Retina (tissue), 1 donor: ENCODE results near the gene CYB561A3.

ENCODE experiments used
- DNase-seq: peaks from one replicate; pipeline ENCODE4 v3.0.0-alpha.2; 2016

The CYB561A3 gene

DNA sequence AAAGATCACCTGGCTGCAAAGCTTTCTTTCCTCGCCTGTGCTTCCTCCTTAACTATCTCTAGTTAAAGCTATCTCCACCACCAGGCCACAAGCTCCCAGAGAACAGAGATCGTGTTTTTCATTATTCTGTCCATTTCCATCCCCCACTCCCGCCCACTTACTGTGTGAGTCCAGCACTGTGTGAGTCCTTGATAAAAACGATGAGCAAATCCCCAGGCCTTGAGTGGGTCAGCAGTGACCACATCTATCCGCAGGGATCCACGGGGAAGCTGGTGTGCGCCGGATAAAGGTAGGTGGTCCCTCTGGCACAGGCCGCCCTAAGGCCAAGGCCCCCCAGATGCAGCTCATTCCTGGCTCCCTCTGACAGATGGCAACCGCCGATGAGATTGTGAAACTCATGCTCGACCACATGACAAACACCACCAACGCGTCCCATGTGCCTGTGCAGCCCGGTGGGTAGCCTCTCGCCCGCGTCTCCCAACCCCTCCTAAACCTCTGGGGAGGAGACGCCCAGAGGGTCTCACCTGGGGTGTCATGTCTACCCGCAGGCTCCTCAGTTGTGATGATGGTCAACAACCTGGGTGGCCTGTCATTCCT lies 19.4 kb downstream of the CYB561A3 start:
- DNase-seq = no peak

DNA sequence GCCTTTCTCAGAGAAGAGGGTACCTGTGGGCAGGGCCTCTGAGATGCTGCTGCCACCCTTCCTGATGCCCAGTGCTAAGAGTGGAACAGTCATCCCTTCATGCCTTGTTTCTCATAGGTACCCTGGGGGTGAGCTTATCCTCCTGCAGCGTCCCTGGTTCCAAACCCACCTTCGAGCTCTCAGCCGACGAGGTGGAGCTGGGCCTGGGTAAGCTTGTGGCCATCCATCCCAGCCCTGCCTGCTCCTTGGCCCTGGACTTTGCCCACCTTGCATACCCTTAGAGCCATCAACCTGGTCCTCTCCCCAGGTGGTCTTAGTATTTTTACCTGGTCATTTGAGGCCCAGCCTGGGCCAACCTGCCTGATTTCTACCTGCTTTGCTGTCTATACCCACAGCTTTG lies 20.0 kb downstream of the CYB561A3 start:
- no peak for DNase-seq

DNA sequence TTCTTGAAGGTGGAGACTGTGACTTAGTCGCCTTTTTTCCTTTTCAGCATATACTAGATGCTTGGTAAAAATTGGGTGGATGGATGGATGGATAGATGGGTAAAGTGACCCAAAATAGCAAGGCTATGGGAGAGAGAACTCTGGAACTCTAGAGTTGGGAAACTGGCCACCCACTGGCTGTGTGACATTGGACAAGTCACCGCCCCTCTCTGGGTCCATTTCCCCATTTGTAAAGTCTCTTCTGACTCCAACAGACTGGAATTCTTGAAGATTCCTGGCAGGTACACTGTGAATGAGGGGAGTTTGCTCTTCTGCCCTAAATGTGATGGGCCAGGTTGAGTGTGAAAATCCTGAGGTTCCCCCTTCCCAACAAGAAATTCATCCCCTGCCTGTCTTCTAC lies 20.7 kb downstream of the CYB561A3 start:
- DNase-seq = no peak

DNA sequence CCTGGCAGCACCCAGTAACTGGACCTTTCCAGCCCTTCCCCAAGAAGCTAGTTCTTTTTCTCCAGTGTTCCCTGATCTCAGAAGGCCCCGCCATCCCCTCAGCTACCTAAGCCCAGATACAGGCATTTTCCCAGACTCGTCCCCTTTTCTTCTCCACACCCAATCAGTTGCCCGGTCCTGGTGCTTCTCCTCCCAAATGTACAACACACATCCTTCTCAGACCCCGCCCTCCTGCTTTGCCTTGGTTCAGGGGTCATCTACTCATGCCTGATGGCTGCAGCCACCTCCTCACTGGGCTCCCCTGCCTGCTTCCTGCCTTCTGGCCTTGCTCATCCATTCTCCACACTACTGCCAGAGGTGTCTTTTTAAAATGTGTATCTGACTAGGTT lies 22.2 kb downstream of the CYB561A3 start:
- no peak for DNase-seq

DNA sequence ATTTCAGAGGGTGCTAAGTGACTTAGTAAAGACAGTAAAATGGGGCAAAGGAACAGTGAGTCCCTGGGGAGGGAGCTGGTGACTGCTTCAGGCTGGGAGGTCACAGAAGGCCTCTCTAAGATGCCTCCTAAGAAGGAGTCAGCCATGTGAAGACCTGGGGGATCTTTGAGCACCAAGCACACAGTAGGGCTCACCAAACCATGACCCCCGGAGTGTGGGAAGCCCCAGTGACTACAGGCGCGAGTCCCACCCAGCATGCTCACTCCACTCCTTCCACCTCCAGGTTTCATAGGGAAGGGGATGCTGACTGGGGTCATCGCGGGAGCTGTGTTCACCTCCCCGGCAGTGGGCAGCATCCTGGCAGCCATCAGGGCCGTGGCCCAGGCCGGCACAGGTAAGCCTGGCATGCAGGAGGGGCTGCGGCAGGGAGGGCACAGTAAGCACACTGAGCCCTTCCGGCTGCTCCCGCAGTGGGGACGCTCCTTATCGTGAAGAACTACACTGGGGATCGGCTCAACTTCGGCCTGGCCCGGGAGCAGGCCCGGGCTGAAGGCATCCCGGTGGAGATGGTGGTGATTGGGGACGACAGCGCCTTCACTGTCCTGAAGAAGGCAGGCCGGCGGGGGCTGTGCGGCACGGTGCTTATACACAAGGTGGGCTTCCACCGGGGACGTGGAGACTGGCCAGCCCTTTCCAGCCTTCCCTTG lies 22.7 kb downstream of the CYB561A3 start:
- no peak for DNase-seq

DNA sequence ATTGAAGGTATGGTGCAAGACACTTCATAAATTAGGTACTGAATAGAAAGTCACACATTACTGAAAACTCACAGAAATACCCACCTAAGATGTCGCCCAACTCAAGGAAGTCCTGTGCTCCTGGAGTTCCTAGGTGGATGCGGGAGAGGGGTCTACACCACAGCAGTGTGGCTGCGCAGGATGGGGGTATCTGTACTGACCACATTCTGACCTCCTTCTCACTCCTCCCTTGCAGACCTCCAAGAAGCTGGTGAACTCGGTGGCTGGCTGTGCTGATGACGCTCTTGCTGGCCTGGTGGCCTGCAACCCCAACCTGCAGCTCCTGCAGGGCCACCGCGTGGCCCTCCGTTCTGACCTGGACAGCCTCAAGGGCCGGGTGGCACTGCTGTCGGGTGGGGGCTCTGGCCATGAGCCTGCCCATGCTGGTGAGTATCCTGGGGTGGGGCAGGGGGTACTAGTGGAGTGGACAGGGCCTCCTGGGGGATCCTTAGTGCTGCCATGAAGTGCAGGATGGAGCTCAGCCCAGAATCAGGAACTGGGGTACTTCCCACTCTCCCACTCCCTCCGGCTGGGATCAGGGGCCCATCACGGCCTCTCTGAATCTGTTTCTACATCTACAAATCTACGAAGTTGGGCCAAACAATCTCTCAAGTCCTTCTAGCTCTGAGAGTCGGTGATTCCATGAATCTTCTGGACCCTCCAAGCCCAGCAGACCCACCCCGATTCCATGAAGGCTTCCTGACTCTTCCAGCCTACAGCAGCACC lies 23.8 kb downstream of the CYB561A3 start:
- no peak for DNase-seq

DNA sequence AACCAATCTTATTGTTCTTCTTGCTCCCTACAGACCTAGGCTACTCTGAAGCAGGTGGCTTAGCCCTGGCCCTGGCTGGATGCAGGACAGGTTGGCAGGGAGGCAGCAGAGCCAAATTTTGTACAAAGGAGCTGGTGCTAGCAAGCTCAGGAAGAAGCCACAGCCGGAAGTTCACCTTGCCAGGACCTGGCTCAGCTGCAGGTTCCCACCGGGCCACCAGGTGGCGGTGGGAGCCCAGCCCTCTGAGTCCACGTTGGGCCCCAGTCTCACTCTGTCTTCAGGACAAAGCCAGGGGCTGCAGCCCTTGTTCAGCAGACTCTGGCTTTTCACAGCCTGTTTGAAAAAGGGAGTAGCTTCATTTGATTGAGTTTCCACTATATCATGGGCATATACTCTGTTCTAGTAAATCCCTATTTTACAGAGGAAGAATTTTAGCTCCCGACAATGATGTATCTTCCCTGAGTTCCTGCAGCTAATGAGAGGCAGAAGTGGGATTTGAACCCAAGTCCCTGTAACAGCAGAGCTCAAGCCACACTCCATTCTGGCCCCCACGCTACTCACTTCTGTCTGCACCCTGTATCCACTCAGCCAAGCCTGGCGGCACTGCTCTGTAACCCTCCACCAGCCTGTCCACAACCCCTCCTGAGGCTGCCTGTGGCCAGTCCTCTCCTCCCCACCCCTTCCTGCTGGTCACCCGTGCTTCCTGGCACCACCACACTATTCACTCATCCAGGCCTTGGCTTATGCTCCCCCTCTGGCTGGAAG lies 25.3 kb downstream of the CYB561A3 start:
- DNase-seq = peak; percentile 89

DNA sequence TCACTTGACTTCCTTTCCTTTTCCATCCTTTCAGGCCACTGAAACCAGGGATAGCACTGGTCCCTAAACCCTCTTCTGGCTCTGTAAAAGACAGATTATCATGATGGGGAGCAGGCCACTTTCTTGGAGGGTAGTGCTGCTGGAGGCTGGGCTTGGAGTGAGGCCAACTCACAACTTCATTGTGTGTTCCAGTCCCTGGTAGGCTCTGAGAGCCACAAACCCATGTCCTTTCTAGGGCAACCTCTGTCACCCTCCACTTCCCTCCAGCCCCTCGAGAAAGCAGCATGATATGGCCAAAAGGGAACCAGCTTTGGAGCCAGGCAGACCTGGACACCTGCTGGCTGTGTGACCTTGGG lies 26.3 kb downstream of the CYB561A3 start:
- no peak for DNase-seq

DNA sequence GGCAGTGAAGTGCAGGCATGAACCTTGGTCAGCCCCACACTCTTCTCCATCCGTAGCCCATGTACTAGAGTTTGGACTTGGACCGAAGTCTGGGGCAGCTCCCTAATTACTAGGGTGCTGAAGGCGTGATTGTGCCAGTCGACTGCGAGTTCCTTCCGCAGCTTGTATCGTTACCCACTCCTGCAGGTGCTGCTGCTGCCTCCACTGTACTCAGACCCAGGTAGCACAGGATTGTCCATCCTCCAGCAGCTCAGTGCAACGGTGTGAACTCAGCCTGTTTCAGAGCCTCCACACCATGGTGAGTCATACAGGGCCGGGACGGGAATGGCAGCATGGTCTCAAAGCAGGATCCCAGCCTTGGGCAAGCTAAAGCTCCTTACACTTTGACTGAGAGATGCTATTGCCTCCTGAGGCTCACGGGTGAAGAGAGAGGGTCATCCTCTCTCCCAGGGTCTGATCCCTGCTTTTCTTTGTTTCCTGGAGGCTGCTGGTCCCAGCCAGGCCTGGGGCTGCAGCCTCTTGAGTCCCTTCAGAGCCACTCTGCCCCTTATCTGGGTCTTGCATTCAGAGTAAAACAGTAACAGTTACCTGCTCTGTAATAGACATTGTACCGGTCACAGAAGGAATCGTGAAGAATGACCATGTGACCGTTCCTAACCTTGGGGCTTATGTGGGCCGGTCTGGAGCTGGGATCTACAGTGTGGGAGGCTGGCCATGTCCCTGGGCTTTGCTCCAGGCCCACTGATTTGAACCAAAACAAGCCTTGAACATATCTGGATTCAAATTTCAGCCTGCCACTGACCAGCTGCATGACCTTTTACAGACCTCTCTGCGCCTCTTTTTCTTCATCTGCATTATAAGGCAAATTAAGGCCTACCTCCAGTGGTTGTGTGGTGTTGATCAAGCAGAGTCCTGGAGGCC lies 27.0 kb downstream of the CYB561A3 start:
- no peak for DNase-seq

DNA sequence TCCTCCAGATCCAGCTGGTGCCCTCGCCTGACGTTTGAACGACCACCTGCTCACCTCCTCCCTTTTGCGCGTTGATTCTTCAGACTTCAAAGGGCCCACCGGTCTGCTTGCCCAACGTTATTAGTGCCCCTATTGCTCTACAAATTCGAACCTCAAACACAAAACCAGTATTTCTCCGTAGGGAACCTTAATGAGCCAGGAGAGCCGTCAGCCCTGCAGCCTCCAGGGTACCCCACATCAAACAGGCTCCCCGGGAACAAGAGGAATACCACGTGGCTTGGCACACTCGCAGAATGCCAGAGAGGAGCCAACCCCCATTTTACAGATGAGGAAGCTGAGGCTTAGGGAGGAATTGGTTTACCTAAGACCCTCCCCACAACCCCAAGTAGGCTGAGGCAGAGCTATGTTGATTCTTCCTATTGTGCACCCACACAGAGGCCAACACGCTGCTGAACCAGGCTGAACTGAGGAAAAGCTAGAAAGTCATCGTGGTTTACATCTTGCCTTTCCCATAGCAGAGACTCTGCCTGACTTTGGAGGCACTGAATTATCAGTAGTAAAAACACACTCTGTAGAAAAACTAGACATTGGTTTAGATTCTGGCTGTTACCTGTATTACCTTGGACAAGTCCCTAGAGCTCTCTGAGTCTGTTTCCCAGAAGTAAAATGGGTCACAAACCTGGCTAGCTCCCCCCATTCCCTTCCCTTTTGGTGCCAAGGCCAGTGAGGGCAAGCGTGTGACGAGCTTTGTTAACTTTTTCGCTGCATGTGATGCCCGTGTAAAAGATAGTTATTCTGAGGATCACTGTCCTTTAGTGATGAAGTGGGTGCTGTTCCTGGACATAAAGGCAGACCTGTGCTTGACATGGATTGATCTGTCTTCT lies 27.9 kb downstream of the CYB561A3 start:
- no peak for DNase-seq

DNA sequence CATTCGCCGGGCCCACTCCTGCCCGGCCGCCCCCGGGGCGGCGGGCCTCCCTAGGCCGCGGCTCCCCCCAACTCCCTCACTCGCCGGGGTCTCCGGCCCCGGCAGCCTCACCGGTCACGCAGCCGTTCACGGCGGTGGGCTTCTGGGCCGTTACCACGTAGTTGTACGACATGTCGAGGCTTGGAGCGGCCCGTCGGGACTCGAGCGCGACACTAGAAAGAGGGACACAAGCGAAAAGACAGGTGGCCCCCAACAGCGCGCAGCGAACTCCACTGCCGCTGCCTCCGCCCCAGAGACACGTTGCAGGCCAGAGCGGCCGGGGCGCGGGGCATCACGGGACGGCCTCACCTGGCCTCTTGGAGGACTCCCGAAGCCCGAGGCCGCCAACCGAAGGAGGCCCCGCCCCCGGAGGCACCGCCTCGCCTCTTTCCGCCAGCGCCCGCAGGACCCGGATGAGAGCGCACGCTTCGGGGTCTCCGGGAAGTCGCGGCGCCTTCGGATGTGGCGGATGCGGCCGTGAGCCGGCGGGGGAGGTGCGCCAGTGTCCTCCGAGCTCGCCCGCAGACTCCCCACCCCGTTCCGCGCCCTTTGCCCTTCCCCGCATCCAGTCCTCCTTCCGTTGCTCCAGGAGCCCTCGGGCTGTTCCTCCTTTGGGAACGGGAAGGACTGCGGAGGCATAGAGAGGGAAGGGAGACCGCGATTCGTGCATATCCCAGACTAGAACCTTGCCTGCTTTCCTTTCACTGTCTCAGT lies 28.7 kb downstream of the CYB561A3 start, which contains the start of the genes DDB1 and TKFC:
Gene DDB1, minus strand, starts transcription at position 309 of the 753 bp plus-strand sequence. Its CDS starts 137 bp downstream, at position 172.
Gene TKFC, plus strand, starts transcription at position 432 of the 753 bp plus-strand sequence. CDS start 1,501 bp downstream, outside the sequence.
- DNase-seq = peak; percentile 97

DNA sequence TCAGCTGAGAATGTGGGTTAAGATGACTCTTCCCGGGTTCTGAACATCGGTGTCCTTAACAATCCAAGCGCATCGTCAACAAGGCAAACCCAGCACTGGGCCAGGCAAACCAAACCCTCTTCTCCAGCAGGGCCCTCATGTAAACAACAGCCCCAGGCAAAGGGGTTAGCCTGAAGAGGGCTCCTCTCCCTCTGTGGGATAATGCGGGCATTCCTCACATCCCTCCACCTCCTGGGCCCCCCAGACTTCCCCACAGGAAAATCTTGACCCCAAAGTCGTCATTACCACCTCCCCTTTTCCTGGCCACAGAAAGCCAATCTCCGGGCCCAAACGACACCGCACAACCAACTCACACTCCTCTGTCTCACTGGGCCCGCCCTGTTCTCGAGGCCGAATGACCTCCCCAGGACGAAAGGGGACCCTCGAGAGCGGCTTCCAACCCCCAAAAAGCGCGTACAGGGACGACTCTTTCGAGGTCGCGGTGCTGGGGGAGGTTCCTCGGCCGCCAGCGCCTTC lies 29.3 kb downstream of the CYB561A3 start:
- no peak for DNase-seq

DNA sequence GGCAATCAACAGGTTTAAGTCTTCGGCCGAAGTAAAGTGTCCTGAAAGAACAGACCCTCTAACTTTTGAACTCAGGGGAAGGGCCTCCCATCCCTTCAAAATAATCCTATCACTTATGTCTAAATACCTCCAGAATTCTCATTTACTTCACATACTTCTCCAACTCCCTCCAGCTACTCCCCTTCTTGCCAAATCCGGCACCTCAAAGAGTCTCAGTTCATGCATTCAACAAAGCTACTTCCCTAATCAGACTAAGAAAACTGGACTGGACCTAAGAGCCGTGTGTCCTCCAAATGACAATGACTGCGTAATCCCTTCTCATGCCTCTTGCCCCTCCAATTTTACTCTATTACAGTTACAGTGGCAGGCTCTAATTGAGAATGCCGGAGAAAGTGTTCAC lies 30.0 kb downstream of the CYB561A3 start:
- DNase-seq = no peak

DNA sequence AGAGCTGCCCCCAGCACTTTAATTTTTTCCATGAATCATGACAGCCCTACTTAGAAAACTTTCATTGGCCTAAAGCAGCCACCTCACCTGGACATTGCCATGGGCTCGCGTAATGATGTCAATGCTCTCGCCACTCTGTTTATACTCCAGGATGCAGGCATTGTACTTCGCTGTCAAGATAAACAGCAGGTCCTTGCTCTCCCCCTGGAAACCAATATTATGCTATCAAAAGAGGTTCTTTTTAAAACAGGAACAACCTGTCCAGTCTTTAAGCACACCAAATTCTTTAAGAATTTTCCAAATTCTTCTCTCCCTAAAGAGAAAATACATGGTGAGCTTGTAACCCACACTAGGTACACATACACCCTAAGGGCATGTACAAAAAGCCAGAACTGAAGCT lies 31.8 kb downstream of the CYB561A3 start:
- DNase-seq = no peak

DNA sequence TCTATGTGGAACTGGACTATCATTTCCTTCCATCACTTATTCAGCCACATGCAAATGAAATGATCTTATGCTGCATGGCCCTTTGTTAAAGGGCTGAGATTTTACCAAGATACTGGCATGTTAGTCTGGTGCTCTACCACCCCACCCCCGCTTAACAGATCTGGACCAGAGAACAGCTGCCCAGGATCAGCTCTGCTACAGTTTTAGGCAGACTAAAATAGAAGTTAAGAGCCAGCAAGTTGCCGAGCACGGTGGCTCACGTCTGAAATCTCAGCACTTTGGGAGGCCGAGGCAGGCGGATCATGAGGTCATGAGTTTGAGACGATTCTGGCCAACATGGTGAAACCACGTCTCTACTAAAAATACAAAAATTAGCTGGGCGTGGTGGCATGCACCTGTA lies 33.3 kb downstream of the CYB561A3 start:
- DNase-seq = no peak

DNA sequence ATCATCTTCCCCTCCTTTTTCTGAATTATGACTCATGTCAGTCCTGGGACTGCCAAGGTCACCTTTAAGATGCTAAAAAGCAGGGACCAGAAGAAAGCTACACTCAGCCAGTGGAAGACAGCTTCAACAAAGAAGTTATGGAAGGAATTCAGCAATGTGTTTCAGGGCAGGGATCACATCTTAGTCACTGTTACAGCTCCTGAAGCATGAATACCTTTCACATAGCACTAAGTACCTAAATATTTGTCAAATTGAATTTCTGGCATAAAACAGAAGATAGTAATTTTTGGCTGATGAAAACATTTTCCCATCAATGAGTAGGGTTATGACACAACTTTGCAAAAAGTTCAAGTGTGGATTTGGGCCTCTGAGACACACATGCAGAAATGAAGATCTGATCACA lies 34.0 kb downstream of the CYB561A3 start:
- no peak for DNase-seq

DNA sequence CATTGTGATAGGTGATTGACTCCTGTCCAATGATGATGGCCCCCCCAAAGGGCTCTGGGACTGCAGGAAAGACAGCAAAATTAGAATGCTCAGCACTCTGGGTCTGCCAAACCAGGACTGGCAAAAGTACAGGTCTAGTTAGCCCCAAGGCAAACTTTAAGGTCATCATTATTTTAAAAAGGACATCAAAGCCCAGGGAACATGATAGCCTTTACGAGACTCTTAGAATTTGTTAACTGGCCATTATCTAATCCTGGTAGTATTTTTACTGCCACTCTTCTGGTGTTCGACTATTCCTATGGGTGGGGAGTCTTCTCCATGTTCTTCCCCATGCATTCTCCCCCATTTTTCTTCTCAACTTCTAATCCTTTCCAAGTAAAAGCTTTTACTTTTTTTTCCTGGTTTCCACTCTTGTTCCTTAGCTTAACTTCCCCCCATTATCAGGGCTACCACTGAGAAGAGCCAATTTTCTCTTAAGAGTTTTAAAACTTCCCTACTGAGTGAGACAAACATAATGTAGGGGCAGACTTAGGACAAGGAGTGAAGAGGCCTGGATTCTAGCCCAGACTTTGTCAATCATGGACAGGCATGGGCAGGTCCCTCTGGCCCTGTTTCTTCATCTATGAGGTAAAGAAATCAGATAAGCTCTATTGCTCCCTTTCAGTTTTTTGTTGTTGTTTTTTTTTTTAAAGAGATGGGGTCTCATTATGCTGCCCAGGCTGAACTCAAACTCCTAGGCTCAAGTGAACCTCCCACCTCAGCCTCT lies 35.9 kb downstream of the CYB561A3 start:
- no peak for DNase-seq

DNA sequence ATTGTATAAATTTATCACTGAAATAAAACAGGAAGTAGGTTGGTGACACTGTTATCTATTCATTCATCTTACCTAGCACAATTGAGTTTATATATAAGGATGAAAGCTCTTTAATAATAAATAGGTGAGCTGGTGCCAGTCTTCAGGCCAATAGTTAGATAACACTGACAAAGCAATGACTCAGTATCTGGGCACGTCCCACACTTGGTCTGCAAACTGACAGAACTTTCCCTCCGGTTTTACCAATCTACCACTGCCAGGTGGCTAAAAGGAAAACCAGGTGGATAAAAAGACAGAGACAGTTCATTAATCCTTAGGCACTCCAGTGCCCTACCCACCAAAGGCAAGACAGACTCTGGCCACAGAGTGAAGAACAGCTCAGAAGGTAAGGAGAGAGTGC lies 46.4 kb downstream of the CYB561A3 start:
- no peak for DNase-seq

DNA sequence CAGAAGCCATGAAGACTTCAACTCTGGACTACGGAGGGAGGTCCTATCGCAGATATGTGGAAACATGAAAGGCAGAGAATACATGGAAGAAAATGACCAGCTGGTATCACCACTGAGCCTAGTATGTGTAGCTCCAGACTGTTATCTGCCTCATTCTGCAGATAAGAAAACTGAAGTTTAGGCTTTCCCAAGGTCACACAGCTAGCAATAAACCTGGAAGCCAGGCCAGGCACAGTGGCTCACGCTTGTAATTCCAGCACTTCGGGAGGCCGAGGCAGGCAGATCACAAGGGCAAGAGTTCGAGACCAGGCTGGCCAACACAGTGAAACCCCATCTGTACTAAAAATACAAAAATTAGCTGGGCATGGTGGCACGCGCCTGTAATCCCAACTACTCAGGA lies 50.9 kb downstream of the CYB561A3 start:
- DNase-seq = no peak
